K562 (cell line): ENCODE data around the gene MCCD1. TPM values are rescaled to one million over a fixed set of nuclear protein-coding genes. Genes with fewer than 3 reads are reported as not detected.

ENCODE experiments used
- ARID4B ChIP-seq: sonication (generic); formaldehyde crosslinking; IDR thresholded peaks from 2 replicates; pipeline ENCODE4 v1.8.0; 2022; ENCODE audit warnings: mild to moderate bottlenecking, missing genetic modification reagents
- BDP1 ChIP-seq: IDR thresholded peaks from 3 replicates; pipeline ENCODE4 v1.6.1; 2011; ENCODE audit not compliant: insufficient read length, insufficient read depth
- BMI1 ChIP-seq: fragments of 150-350 bp; IDR thresholded peaks from 2 replicates; pipeline ENCODE4 v1.6.1; 2014; ENCODE audit warnings: low read length
- CCAR2 ChIP-seq: fragments of 200-400 bp; formaldehyde crosslinking; IDR thresholded peaks from 2 replicates; pipeline ENCODE4 v1.6.1; 2017; ENCODE audit warnings: mild to moderate bottlenecking, low read depth, low read length
- CREBBP ChIP-seq: IDR thresholded peaks from one replicate; pipeline ENCODE4 v1.6.1; 2012; ENCODE audit warnings: low read depth, mild to moderate bottlenecking, control low read depth, inconsistent platforms, low read length
- FIP1L1 ChIP-seq: fragments of 200-400 bp; formaldehyde crosslinking; IDR thresholded peaks from 2 replicates; pipeline ENCODE4 v1.6.1; 2018; ENCODE audit warnings: mild to moderate bottlenecking, low read depth, low read length; ENCODE audit not compliant: poor library complexity, severe bottlenecking
- HDAC1 ChIP-seq, 2 experiments: fragments of 450-650 bp; IDR thresholded peaks; 2 replicates each; pipeline ENCODE4 v1.6.1; 2016 to 2017; ENCODE audit warnings: inconsistent platforms in 1 of 2, mild to moderate bottlenecking in 1 of 2, moderate library complexity in 1 of 2
- NFXL1 ChIP-seq: fragments of 450-650 bp; formaldehyde crosslinking; IDR thresholded peaks from 2 replicates; pipeline ENCODE4 v1.4.0; 2021; ENCODE audit warnings: mild to moderate bottlenecking
- NR2F6 ChIP-seq: fragments of 450-650 bp; formaldehyde crosslinking; IDR thresholded peaks from 2 replicates; pipeline ENCODE4 v1.4.0; 2020; ENCODE audit warnings: mild to moderate bottlenecking
- PHF21A ChIP-seq: fragments of 450-650 bp; IDR thresholded peaks from 2 replicates; pipeline ENCODE4 v1.6.1; 2017; ENCODE audit warnings: low read depth, borderline replicate concordance
- RBM17 ChIP-seq: fragments of 200-400 bp; formaldehyde crosslinking; IDR thresholded peaks from 2 replicates; pipeline ENCODE4 v1.6.1; 2017; ENCODE audit warnings: low read depth, mild to moderate bottlenecking, low read length, borderline replicate concordance
- RBM22 ChIP-seq: fragments of 200-400 bp; formaldehyde crosslinking; IDR thresholded peaks from 2 replicates; pipeline ENCODE4 v1.6.1; 2018; ENCODE audit warnings: low read length, low read depth; ENCODE audit not compliant: poor library complexity, severe bottlenecking
- RUNX1 ChIP-seq: sonication (generic); IDR thresholded peaks from 2 replicates; pipeline ENCODE4 v1.6.1; 2016; ENCODE audit warnings: antibody characterized with exemption, low read depth
- SRF ChIP-seq, 2 experiments: fragments of 250-450, 450-650 bp in 1 of 2; sonication (Bioruptor Pico) in 1 of 2; sonication (generic) in 1 of 2; formaldehyde crosslinking; IDR thresholded peaks; 2 replicates each; pipeline versions ENCODE4 v1.5.0 to v1.5.1; 2020 to 2022; ENCODE audit warnings: mild to moderate bottlenecking in 1 of 2, missing genetic modification reagents in 1 of 2
- STAG1 ChIP-seq: sonication (generic); formaldehyde crosslinking; IDR thresholded peaks from 2 replicates; pipeline ENCODE4 v1.5.0; 2020; ENCODE audit warnings: missing genetic modification reagents, borderline replicate concordance
- STAT5A ChIP-seq: IDR thresholded peaks from 2 replicates; pipeline ENCODE4 v1.6.1; 2012; ENCODE audit warnings: low read length, inconsistent platforms, borderline replicate concordance
- TAL1 ChIP-seq: fragments of 450-650 bp; IDR thresholded peaks from 2 replicates; pipeline ENCODE4 v1.6.1; 2016; ENCODE audit warnings: mild to moderate bottlenecking
- THRAP3 ChIP-seq: fragments of 450-650 bp; IDR thresholded peaks from 2 replicates; pipeline ENCODE4 v1.6.1; 2016; ENCODE audit warnings: mild to moderate bottlenecking, inconsistent platforms, borderline replicate concordance
- ZBTB11 ChIP-seq, 3 experiments: fragments of 200-800 bp in 1 of 3; fragments of 250-450 bp in 1 of 3; fragments of 450-650 bp in 1 of 3; sonication (Bioruptor Pico) in 1 of 3; sonication (Bioruptor generic) in 1 of 3; formaldehyde crosslinking in 1 of 3; IDR thresholded peaks; 2 replicates each; pipeline versions ENCODE4 v1.6.1 to v1.8.0; 2016 to 2022; ENCODE audit warnings: mild to moderate bottlenecking in 2 of 3, missing genetic modification characterization in 2 of 3, missing compliant biosample characterization in 1 of 3, moderate library complexity in 1 of 3
- ZBTB7A ChIP-seq: IDR thresholded peaks from 2 replicates; pipeline ENCODE4 v1.6.1; 2011; ENCODE audit warnings: low read depth, mild to moderate bottlenecking, low read length, moderate library complexity, borderline replicate concordance; ENCODE audit not compliant: control insufficient read depth
- ZNF79 ChIP-seq: fragments of 250-450 bp; sonication (Bioruptor Pico); IDR thresholded peaks from 2 replicates; pipeline ENCODE4 v1.4.0; 2020; ENCODE audit warnings: low read depth, mild to moderate bottlenecking, moderate library complexity
- ZNF830 ChIP-seq: fragments of 250-450 bp; sonication (Bioruptor Pico); IDR thresholded peaks from 2 replicates; pipeline ENCODE4 v1.5.0; 2021; ENCODE audit warnings: mild to moderate bottlenecking
- polyA plus RNA-seq, 8 experiments: library from polyadenylated mRNA; depleted of rRNA in 4 of 8; stranded (reverse) in 5 of 8; unstranded in 3 of 8; fragments of >200 nt; fragmentation: Nextera tagmentation in 2 of 8; fragmentation: Illumina TruSeq in 1 of 8; extraction: Ambion mirVana in 2 of 8; extraction: Trizol in 1 of 8; gene quantifications; 2 replicates each; pipeline versions ENCODE4 v1.2.1 to v1.2.3, GENCODE V29; 2011 to 2014; ENCODE audit warnings: inconsistent platforms in 1 of 8, missing spikeins in 1 of 8
- total RNA-seq, 7 experiments: library from RNA; depleted of rRNA in 6 of 7; stranded (reverse); fragments of >200 nt in 6 of 7; fragmentation: Illumina TruSeq in 2 of 7; extraction: Trizol in 2 of 7; gene quantifications; 2 replicates each; pipeline versions ENCODE4 v1.2.1 to v1.2.3, GENCODE V29; 2011 to 2021; ENCODE audit warnings: low replicate concordance in 1 of 7

MCCD1 gene
- total and polyA plus RNA-seq, 9 of the 15 experiments (the other 6 are each of a cell fraction or from before 2014, with no cell fraction given): not detected

- TF ChIP-seq ZBTB7A: peak; percentile 29; the same call in 1 of the 2 replicates
- no peak for TF ChIP-seq ZNF830
- no peak for TF ChIP-seq FIP1L1
- TF ChIP-seq ZNF79 (CRISPR knock-in tag): no peak
- no peak for TF ChIP-seq CREBBP
- TF ChIP-seq HDAC1 (IDR thresholded peaks at IDR 0.05): no peak
- peak in 2 of 3 experiments; percentile 33 to 88; a peak in 2 of 6 replicates for TF ChIP-seq ZBTB11 (CRISPR knock-in tag; IDR thresholded peaks at IDR 0.05)
- no peak for TF ChIP-seq RUNX1
- no peak for TF ChIP-seq THRAP3
- no peak for TF ChIP-seq NFXL1
- TF ChIP-seq TAL1: no peak
- TF ChIP-seq CCAR2: no peak
- no peak for TF ChIP-seq BDP1
- TF ChIP-seq STAG1 (CRISPR knock-in tag): peak; percentile 92
- TF ChIP-seq NR2F6 (CRISPR knock-in tag): no peak
- 0 out of 4 replicates have a peak, but pooled peaks of 1 of the 2 experiments have one; percentile 26 for TF ChIP-seq SRF (CRISPR knock-in tag; IDR thresholded peaks at IDR 0.05)
- no peak for TF ChIP-seq BMI1
- no peak for TF ChIP-seq STAT5A
- no peak for TF ChIP-seq PHF21A
- TF ChIP-seq RBM22: no peak
- TF ChIP-seq RBM17: no peak
- TF ChIP-seq ARID4B (CRISPR knock-in tag): 0 out of 2 replicates have a peak, but pooled peaks have one; percentile 12
Observed at GRCh38 chr6:31546339-31546957, 17.7 kb downstream of the MCCD1 start, which contains the start of gene ATP6V1G2 (continued).
